NOMO-1 treated with DMSO at 0.1 percent for 48 hours (cell line): ENCODE data around the gene AIF1.
A peak's percentile ranks its signal among the peaks of the same experiment; 100 is the strongest.

Experiments
- DNase-seq: peaks from one replicate; lab custom pipeline; 2025; ENCODE audit not compliant: unreplicated experiment; lab: John Stamatoyannopoulos, UW

The AIF1 gene

GRCh38 chr6:31614684-31615578 is at the start of gene AIF1:
Gene AIF1, plus strand, starts transcription at chr6:31615234. Its CDS starts 96 bp downstream, at chr6:31615330.
- DNase-seq, result no peak

GRCh38 chr6:31567531-31568370 is 47.3 kb upstream of the AIF1 start:
- DNase-seq, result no peak

GRCh38 chr6:31568537-31568961 is 46.5 kb upstream of the AIF1 start:
- peak; percentile 74 for DNase-seq

GRCh38 chr6:31569861-31570536 is 45.0 kb upstream of the AIF1 start:
- no peak for DNase-seq

- no peak for DNase-seq
Observed at GRCh38 chr6:31572041-31572911, 42.8 kb upstream of the AIF1 start, which contains the start of gene LTA. Gene LTA, plus strand, starts transcription at chr6:31572289. Its CDS starts 454 bp downstream, at chr6:31572743.

GRCh38 chr6:31573239-31574105 is 41.6 kb upstream of the AIF1 start:
- DNase-seq, result no peak

- no peak for DNase-seq
Observed at GRCh38 chr6:31574106-31575061, 40.6 kb upstream of the AIF1 start.

GRCh38 chr6:31575335-31575901 is 39.6 kb upstream of the AIF1 start, which contains the start of gene TNF:
Gene TNF, plus strand, starts transcription at chr6:31575565. Its CDS starts 177 bp downstream, at chr6:31575742.
- peak; percentile 78 for DNase-seq

- DNase-seq, result no peak
Observed at GRCh38 chr6:31575952-31576685, 38.9 kb upstream of the AIF1 start.

GRCh38 chr6:31576897-31577578 is 38.0 kb upstream of the AIF1 start:
- DNase-seq, result no peak

- no peak for DNase-seq
Observed at GRCh38 chr6:31577579-31577966, 37.5 kb upstream of the AIF1 start.

- DNase-seq, result no peak
Observed at GRCh38 chr6:31578184-31579118, 36.6 kb upstream of the AIF1 start.

- no peak for DNase-seq
Observed at GRCh38 chr6:31579119-31579505, 35.9 kb upstream of the AIF1 start.

GRCh38 chr6:31579546-31580437 is 35.2 kb upstream of the AIF1 start:
- DNase-seq, result no peak

- DNase-seq, result no peak
Observed at GRCh38 chr6:31580438-31580740, 34.6 kb upstream of the AIF1 start.
